GM13976 (cell line): ENCODE measurements around the gene MRPL34.
A peak's percentile ranks its signal among the peaks of the same experiment; 100 is the strongest.
"Not testable (repeated sequence)": the region's sequence is repeated elsewhere in the genome, so short reads cannot be mapped to it uniquely, and the experiment has no call there.

ENCODE experiments used
- DNase-seq: peaks from one replicate; pipeline ENCODE4 v3.0.0; 2012; ENCODE audit warnings: low spot score
- in situ Hi-C: fragments of 300-500 bp; cut with MboI; formaldehyde crosslinking; loops from one replicate; pipeline ENCODE4 v1.12.0; 2022; ENCODE audit warnings: low sequenced_read_pairs, mixed read lengths, inconsistent platforms; ENCODE audit not compliant: unreplicated experiment
- TF ChIP-seq, protein P1 (sequence below): IDR thresholded peaks from 2 replicates; pipeline ENCODE4 v1.5.1; 2012; ENCODE audit warnings: borderline replicate concordance, mild to moderate bottlenecking; ENCODE audit not compliant: insufficient read depth; ENCODE audit errors: extremely low read depth, missing control alignments, control extremely low read depth

MRPL34 gene

DNA sequence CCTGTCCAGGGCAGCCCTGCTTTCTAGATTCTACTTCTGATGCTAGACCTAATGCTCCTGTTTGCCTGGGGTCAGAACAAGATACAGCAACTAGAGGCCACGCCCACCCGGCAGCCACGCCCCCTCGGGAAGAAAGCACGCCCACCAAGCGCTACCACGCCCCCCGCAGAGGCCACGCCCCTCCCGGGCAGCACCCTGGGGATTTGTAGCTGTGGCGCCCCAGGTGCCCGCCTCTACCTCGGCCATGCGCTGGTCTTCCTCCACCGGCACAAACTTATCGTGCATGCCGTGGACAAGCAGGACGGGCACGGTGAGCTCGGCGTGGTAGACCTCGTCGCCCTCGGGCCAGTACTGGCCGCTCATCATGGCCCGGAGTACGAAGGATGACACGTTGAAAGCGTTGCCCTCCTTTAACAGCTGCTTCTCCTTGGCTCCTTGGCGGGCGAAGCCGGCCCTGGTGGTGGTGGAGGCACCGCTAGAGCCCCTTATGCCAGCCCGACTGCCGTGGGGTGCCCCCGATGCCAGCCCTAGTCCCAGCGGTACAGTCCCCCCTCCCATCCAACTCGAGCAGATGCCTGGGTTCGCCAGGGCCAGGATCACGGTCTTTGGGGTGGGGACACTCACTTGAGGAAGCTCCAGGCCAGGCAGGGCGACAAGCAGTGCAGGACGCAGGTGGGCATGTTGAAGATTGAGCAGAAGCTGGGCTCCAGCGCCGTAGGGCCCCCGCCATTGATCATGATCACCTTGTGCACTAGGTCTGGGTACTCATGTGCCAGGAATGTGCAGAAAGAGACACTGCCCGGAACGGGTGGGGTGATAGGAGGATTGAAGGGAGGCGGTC lies 11.4 kb upstream of the MRPL34 start:
- DNase-seq, result peak; percentile 77
- TF ChIP-seq, protein P1, sequence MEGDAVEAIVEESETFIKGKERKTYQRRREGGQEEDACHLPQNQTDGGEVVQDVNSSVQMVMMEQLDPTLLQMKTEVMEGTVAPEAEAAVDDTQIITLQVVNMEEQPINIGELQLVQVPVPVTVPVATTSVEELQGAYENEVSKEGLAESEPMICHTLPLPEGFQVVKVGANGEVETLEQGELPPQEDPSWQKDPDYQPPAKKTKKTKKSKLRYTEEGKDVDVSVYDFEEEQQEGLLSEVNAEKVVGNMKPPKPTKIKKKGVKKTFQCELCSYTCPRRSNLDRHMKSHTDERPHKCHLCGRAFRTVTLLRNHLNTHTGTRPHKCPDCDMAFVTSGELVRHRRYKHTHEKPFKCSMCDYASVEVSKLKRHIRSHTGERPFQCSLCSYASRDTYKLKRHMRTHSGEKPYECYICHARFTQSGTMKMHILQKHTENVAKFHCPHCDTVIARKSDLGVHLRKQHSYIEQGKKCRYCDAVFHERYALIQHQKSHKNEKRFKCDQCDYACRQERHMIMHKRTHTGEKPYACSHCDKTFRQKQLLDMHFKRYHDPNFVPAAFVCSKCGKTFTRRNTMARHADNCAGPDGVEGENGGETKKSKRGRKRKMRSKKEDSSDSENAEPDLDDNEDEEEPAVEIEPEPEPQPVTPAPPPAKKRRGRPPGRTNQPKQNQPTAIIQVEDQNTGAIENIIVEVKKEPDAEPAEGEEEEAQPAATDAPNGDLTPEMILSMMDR, result no peak
- in situ Hi-C loops, result loop anchor here (10.0 kb wide), 1 partner anchor 91 kb away; no protein-coding TSS in a partner anchor

DNA sequence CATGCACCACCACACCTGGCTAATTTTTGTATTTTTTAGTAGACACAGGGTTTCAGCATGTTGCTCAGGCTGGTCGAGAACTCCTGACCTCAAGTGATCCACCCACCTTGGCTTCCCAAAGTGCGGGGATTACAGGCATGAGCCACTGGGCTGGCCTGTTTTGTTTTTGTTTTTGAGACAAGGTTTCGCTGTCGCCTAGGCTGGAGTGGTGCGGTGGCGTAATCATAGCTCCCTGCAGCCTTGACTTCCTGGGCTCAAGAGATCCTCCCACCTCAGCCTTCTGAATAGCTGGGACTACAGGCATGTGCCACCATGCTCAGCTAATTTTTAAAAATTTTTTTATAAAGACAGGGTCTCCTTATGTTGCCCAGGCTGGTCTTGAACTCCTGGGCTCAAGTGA lies 10.1 kb upstream of the MRPL34 start:
- in situ Hi-C loops, result loop anchor here (10.0 kb wide), 1 partner anchor 89 kb away; no protein-coding TSS in a partner anchor
- not testable (repeated sequence) for DNase-seq

DNA sequence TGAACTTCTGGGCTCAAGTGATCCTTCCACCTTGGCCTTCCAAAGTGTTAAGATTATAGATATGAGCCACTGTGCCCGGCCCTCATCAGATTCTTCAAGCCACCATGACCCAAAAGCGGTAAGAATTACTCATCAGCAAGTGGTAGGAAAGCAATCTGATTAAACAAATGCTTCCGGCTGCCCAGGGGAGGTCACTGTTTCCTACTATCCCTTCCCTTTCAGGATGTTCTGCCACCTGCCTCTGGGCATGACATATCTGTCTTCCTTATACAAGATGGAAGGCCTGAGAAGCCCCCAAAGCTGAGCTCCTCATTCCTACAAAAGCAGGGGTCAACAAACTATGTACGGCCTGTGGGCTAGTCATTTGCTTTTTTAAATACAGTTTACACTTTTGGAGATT lies 9.4 kb upstream of the MRPL34 start:
- in situ Hi-C loops, result loop anchor here (10.0 kb wide), 1 partner anchor 89 kb away; no protein-coding TSS in a partner anchor
- TF ChIP-seq, protein P1, result no peak
- DNase-seq, result no peak

DNA sequence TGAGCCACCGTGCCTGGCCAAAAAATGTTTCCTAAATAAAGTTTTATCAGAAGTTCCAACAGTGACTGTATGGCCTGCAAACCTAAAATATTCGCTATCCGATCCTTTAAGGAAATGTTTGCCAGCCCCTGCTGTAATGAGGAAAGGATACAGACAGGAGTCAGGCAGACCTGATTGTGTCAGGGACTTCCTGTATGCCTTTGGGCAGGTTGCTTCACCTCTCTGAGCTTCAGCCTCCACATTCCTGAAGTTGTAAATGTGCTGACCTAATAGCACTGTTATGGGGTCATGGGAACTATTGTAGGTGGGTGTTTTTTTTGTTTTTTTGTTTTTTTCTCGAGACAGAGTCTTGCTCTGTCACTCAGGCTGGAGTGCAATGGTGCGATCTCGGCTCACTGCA lies 8.7 kb upstream of the MRPL34 start:
- TF ChIP-seq, protein P1, result no peak
- DNase-seq, result no peak
- in situ Hi-C loops, result loop anchor here (10.0 kb wide), 1 partner anchor 88 kb away; no protein-coding TSS in a partner anchor

DNA sequence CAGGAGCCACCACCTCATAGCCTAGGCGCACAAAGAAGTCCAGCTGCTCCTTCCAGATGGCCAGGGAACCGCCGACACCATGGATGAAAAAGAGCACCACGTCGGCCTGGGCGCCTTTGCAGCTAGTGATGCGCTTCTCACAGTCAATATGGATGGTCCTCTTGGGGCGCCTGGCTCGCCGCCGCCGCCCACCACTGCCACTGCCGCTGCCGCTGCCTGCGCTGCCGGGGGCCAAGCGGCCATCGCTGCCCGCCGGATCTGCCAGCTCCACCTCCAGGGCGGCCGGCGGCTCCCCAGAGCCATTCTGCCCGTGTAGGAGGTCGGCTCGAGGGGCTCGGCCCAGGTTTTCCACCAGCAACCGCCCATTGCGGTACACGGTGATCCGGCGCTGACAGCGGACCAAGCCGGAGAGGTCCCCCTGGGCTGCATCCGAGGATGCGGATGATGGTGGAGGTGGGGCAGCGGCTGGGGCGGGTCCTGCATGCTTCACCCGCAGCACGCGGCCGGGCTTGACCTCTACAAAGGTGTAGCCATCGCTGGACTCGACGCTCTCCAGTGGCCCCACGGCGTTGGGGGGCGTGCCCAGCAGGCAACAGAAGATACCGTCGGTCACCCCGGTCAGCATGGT lies 4.6 kb upstream of the MRPL34 start:
- DNase-seq, result no peak
- TF ChIP-seq, protein P1, result no peak
- in situ Hi-C loops, result no loop called here

DNA sequence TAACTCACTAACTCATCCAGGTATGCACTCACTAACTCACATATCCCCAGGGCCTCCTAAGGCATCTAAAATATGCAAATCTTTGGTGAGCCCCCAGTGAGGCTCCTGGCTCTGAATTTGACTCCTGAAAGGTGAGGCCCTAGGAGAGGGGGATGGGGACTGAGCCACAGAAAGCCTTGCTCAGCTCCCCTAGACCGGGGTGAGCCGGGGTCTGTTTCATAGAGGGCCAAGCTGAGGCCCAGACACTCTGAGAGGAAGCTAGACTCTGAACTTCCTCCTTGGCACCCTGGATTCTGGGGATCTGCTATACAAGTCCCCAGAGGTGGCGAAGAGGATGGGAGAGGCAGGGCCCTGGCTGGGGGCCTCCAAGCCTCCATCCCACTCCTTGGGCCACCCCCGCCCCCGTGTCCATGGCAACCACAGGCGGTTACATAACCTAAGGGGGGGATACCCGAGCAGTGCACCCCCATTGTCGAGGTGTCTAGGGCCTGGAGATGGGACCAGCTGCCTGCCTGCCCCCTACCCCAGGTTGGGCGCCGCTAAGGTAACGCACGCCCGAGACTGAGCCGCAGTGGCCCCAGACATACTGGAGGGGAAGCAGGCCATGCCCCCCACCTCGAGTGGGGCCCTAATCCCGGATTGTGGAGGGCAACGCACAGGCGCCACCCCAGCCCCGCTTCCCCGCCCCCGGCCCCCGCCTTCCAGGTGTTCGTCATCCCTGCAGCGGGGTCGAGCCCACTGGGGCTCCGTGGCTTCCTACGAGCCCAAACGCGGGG lies 3.1 kb upstream of the MRPL34 start:
- TF ChIP-seq, protein P1, result no peak
- no peak for DNase-seq
- in situ Hi-C loops, result no loop called here
